Gastrocnemius medialis (tissue), 4 donors: ENCODE measurements around the gene ZFAND6.

Experiments
- POLR2A ChIP-seq, 2 donors: fragments of 450-650 bp; IDR thresholded peaks; one replicate each; pipeline ENCODE4 v1.6.1; 2017; ENCODE audit warnings: antibody characterized with exemption in 2 of 2, mild to moderate bottlenecking in 2 of 2, moderate library complexity in 2 of 2
- TF ChIP-seq, protein P1 (sequence below), 5 experiments: fragments of 450-650 bp in 3 of 5; fragments of 200-600 bp in 2 of 5; sonication (generic) in 2 of 5; IDR thresholded peaks in 4 of 5; conservative IDR thresholded peaks in 1 of 5; 1 replicate in 4 of 5; 2 replicates in 1 of 5; pipeline ENCODE4 v1.5.1; 2016 to 2019; ENCODE audit warnings: antibody characterized with exemption in 5 of 5, mild to moderate bottlenecking in 3 of 5, moderate library complexity in 3 of 5

DNA sequence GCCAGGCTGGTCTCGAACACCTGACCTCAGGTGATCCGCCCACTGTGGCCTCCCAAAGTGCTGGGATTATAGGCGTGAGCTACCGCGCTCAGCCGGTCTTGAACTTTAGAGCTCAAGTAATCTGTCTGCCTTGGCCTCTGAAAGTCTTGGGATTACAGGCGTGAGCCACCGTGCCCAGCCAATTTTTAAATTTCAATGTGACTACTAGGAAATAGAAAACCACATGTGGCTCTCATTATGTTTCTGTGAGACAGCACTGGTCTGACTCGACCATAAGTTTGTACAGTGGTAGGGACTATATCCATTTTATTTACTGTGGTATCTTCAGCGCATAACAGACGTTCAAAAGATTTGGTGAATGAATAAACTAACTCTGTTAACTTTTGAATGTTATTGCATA lies 9.1 kb downstream of the ZFAND6 start:
- TF ChIP-seq, protein P1, sequence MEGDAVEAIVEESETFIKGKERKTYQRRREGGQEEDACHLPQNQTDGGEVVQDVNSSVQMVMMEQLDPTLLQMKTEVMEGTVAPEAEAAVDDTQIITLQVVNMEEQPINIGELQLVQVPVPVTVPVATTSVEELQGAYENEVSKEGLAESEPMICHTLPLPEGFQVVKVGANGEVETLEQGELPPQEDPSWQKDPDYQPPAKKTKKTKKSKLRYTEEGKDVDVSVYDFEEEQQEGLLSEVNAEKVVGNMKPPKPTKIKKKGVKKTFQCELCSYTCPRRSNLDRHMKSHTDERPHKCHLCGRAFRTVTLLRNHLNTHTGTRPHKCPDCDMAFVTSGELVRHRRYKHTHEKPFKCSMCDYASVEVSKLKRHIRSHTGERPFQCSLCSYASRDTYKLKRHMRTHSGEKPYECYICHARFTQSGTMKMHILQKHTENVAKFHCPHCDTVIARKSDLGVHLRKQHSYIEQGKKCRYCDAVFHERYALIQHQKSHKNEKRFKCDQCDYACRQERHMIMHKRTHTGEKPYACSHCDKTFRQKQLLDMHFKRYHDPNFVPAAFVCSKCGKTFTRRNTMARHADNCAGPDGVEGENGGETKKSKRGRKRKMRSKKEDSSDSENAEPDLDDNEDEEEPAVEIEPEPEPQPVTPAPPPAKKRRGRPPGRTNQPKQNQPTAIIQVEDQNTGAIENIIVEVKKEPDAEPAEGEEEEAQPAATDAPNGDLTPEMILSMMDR (IDR thresholded peaks at IDR 0.05 in 4 of 5, conservative IDR thresholded peaks at IDR 0.05 in 1 of 5): no peak
- no peak for TF ChIP-seq POLR2A (IDR thresholded peaks at IDR 0.05)
